Measurements from ENCODE around the gene GOLGA6L10.
"Not testable (repeated sequence)": the region's sequence is repeated elsewhere in the genome, so short reads cannot be mapped to it uniquely, and the experiment has no call there.

Gene GOLGA6L10

DNA sequence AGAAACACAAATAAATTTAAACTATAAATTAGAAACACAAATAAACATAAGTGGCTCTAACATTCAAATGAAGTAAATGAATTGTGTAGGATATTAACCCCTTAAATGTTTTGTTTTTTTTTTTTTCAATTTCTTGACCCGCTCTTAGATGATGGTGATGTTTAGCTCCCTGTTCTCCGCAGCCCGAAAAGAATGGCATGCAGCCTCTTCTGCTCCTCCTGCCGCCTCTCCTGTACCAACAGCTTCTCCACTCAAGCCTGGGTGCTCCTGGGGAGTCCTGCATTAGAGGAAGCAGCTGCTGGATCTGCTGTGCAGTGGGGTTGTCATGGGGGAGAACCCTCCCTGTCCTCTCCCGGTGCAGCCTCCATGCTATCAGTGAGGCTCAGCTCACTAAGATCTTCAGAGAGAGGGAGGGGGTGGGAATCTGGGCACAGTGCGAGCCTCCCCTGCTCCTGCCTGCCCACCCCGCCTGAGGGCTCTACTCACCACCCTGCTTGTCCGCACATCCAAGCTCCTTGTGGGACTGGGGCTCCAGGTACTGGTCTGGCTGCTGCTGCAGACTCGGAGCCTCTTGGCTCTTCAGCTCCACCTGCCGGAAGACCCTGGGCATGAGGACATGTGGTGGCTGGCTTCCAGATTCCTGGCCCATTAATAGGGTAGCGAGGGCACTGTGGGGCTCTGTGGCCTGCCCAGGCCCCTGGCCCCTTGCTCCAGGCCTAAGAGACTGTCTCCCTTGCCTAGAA is 6.5 kb downstream of the GOLGA6L10 start:
- WGBS: 66% methylated on average over 7 of the region's 11 CpGs
- not testable (repeated sequence) for H3K9ac ChIP-seq (ENCODE audit: low read depth, low read length); H3K27me3 ChIP-seq (ENCODE audit: insufficient read depth, low read length); H3K27ac ChIP-seq (ENCODE audit: low read depth, low read length); H3K4me3 ChIP-seq (ENCODE audit: low read length); H3K36me3 ChIP-seq (ENCODE audit: insufficient read depth, low read length); H3K9me3 ChIP-seq (ENCODE audit: insufficient read depth, low read depth, low read length); H3K4me1 ChIP-seq (ENCODE audit: insufficient read depth, low read length)

DNA sequence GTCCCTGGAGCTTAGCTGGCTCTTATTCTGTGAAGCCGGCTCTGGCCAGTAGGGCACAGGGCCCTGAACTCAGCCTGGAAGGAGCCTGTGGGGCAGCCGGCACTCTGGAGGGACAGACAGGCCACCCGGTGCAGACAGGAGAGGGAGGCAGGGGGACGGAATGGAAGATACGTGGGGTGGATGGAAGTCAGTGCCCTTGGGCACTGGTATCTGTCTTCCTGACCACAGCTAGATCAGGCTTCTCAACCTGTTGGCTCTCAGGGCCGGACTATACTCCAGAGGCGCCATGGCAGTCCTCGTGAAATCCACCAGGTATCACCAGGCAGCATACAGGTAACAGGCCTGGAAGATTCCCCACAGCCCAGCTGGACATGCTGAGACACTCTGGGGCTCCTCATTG is 10.7 kb downstream of the GOLGA6L10 start:
- not testable (repeated sequence) for H3K9ac ChIP-seq (ENCODE audit: low read depth, low read length); H3K9me3 ChIP-seq (ENCODE audit: insufficient read depth, low read depth, low read length); H3K27me3 ChIP-seq (ENCODE audit: insufficient read depth, low read length); H3K4me1 ChIP-seq (ENCODE audit: insufficient read depth, low read length); H3K27ac ChIP-seq (ENCODE audit: low read depth, low read length); H3K4me3 ChIP-seq (ENCODE audit: low read length); H3K36me3 ChIP-seq (ENCODE audit: insufficient read depth, low read length)
- 91% methylated on average over 8 of the region's 8 CpGs for whole genome bisulfite sequencing

DNA sequence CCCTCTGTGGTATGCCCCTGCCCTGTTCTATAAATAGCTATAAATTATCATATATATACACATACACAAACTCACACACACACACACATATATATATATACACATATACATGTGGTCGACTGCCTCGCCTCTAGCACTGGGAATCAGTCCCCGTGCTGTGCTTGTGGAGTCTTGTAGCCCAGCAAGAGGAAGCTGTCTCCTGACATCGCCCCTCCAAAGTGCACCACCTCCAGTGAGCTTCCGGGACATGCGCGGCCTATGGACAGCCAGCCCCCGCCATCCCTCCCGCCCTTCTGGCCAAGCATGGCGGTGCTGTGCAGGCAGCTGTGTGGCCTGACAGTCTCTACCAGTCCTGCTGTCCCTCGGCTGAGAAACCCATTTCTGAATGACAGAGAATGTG is 11.2 kb downstream of the GOLGA6L10 start:
- not testable (repeated sequence) for H3K27me3 ChIP-seq (ENCODE audit: insufficient read depth, low read length); H3K27ac ChIP-seq (ENCODE audit: low read depth, low read length); H3K9me3 ChIP-seq (ENCODE audit: insufficient read depth, low read depth, low read length); H3K36me3 ChIP-seq (ENCODE audit: insufficient read depth, low read length); H3K4me3 ChIP-seq (ENCODE audit: low read length); H3K9ac ChIP-seq (ENCODE audit: low read depth, low read length); H3K4me1 ChIP-seq (ENCODE audit: insufficient read depth, low read length)
- WGBS: 100% methylated on average over 1 of the region's 11 CpGs

DNA sequence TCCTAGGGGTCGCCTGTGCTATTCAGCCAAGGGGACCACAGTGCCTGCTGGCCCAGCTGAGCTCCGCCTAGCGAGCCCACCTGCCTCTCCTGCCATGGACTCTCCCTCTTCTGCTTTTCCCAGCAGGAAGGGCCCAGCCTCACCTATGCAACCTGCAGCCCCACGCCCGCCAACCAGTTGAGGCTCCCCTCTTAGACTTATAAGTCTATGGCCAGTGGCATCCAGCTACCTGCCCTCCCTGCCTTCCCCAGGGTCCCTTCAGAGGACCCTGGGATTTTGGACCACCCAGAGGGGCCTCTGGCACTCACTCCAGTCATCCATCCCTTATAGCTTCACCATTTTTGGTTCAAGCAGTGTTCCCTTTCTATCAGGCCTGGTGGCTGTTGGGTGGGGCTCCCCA is 12.2 kb downstream of the GOLGA6L10 start:
- not testable (repeated sequence) for H3K36me3 ChIP-seq (ENCODE audit: insufficient read depth, low read length)
- 88% methylated on average over 2 of the region's 5 CpGs for WGBS

DNA sequence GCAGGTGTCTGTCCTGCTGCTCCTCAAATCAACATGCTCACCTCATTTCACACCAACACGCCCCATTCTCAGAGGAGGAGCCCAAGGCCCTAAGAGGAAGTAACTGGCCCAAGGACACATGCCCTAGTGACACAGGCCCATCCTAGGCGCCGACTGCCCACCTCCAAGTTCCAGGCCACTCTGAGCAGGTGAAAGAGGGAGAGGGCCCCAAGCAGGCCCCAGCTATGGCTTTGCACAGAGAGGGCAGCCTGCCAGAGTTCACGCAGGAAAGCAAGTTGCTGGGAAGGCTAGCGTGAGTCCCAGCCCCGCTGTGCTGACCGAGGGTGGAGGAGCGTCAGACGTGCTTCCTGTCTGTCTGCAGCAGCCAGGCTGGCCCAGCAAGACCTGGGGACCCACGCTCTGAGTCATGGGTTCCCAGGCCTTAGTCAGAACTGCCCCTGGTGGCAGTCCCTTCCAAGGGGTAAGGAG is 13.1 kb downstream of the GOLGA6L10 start:
- 78% methylated on average over 9 of the region's 10 CpGs for WGBS
- H3K27ac ChIP-seq (ENCODE audit: low read depth, low read length); H3K4me1 ChIP-seq (ENCODE audit: insufficient read depth, low read length); H3K4me3 ChIP-seq (ENCODE audit: low read length); H3K9ac ChIP-seq (ENCODE audit: low read depth, low read length); H3K9me3 ChIP-seq (ENCODE audit: insufficient read depth, low read depth, low read length); H3K36me3 ChIP-seq (ENCODE audit: insufficient read depth, low read length); H3K27me3 ChIP-seq (ENCODE audit: insufficient read depth, low read length): not testable (repeated sequence)

More for the DNA sequence above, 12.2 kb downstream of the GOLGA6L10 start:
- not testable (repeated sequence) for H3K4me1 ChIP-seq (ENCODE audit: insufficient read depth, low read length); H3K9me3 ChIP-seq (ENCODE audit: insufficient read depth, low read depth, low read length); H3K27me3 ChIP-seq (ENCODE audit: insufficient read depth, low read length); H3K9ac ChIP-seq (ENCODE audit: low read depth, low read length); H3K4me3 ChIP-seq (ENCODE audit: low read length); H3K27ac ChIP-seq (ENCODE audit: low read depth, low read length)

DNA sequence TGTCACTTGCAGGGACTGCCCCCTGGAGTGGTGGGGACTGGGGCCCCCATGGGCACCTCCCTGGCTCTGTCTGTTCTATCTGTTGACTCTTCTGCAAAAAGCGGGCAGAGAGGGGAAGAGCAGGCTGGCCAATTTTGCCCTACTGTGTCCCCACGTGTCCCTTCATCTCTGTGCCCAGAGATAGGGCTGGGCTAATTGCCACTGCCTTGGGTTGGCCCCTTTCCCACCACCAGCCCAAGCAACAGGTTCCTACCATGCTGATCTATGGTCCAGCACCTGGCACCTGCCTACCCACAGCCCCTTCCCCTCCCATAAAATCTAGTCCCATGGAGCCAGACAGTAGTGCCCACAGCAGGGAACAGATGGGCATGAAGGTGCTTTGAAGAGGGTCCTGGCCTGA is 14.3 kb downstream of the GOLGA6L10 start:
- H3K9ac ChIP-seq (ENCODE audit: low read depth, low read length); H3K4me1 ChIP-seq (ENCODE audit: insufficient read depth, low read length); H3K36me3 ChIP-seq (ENCODE audit: insufficient read depth, low read length); H3K9me3 ChIP-seq (ENCODE audit: insufficient read depth, low read depth, low read length); H3K27me3 ChIP-seq (ENCODE audit: insufficient read depth, low read length); H3K27ac ChIP-seq (ENCODE audit: low read depth, low read length); H3K4me3 ChIP-seq (ENCODE audit: low read length): not testable (repeated sequence)
- WGBS: 82% methylated on average over 2 of the region's 2 CpGs

DNA sequence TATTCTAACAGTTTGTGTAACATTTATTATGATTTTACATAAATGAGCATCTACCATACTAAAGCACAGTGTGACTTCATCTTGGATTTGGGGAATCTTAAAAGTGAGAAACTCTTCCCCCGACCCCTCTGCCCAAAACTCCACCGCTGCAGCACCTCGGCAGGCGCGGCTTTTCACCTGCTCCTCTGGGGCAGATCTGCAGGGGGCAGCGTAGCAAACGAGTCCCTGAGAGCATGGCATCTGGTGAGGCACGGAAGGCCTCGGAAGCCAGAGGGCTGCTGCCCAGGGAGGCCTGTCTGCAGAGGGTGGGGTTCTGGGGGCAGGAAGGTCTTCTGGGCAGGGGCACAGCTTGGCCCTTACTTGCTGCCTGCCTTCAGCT is 14.7 kb downstream of the GOLGA6L10 start:
- not testable (repeated sequence) for H3K27ac ChIP-seq (ENCODE audit: low read depth, low read length); H3K4me3 ChIP-seq (ENCODE audit: low read length); H3K4me1 ChIP-seq (ENCODE audit: insufficient read depth, low read length); H3K36me3 ChIP-seq (ENCODE audit: insufficient read depth, low read length); H3K27me3 ChIP-seq (ENCODE audit: insufficient read depth, low read length); H3K9me3 ChIP-seq (ENCODE audit: insufficient read depth, low read depth, low read length); H3K9ac ChIP-seq (ENCODE audit: low read depth, low read length)
- 89% methylated on average over 5 of the region's 9 CpGs for WGBS

DNA sequence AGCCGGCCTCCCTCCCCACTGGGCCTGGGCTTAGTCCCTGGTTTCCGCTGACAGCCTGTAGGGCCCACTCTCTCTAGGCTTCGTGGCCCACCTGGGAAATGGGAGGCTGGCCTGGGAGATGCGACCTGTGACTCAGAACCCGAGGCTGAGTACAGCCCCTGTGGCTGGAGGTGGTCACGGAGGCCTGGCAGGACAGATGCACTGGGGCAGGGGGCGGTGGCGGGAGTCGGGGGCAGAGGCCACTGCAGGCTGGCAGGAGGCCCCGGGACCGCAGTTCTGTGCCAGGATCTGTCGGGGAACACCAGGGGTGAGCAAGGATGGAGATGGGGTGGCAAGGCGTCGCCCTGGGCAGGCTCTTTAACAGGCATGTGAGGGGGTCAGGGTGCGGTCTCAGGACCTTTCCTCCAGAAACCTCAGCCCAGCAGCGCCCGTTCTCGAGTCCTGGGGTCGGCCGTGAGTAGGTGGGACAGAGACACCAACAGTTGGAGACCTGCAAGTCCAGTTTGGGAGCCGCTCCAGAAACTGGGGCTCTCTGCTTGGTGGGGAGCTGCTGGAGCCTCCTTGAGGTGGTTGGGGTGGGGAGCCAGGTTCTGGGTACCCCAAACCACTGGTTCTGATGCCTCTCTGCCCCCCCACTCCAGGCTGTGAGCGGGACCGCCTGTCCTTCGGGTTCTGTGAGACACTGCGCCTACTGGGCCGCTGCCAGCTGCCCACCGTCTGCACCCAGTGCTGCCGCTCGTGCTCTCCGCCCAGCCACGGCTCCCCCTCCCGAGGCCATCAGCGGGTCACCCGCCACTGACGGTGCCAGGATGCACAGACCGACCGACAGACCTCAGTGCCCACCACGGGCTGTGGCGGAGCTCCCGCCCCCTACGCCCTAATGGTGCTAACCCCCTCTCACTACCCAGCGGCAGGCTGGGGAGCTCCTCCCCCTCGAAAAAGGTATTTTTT is 15.4 kb downstream of the GOLGA6L10 start:
- not testable (repeated sequence) for H3K27ac ChIP-seq (ENCODE audit: low read depth, low read length); H3K4me3 ChIP-seq (ENCODE audit: low read length); H3K27me3 ChIP-seq (ENCODE audit: insufficient read depth, low read length); H3K9ac ChIP-seq (ENCODE audit: low read depth, low read length); H3K4me1 ChIP-seq (ENCODE audit: insufficient read depth, low read length); H3K36me3 ChIP-seq (ENCODE audit: insufficient read depth, low read length); H3K9me3 ChIP-seq (ENCODE audit: insufficient read depth, low read depth, low read length)
- WGBS: 89% methylated on average over 31 of the region's 43 CpGs

DNA sequence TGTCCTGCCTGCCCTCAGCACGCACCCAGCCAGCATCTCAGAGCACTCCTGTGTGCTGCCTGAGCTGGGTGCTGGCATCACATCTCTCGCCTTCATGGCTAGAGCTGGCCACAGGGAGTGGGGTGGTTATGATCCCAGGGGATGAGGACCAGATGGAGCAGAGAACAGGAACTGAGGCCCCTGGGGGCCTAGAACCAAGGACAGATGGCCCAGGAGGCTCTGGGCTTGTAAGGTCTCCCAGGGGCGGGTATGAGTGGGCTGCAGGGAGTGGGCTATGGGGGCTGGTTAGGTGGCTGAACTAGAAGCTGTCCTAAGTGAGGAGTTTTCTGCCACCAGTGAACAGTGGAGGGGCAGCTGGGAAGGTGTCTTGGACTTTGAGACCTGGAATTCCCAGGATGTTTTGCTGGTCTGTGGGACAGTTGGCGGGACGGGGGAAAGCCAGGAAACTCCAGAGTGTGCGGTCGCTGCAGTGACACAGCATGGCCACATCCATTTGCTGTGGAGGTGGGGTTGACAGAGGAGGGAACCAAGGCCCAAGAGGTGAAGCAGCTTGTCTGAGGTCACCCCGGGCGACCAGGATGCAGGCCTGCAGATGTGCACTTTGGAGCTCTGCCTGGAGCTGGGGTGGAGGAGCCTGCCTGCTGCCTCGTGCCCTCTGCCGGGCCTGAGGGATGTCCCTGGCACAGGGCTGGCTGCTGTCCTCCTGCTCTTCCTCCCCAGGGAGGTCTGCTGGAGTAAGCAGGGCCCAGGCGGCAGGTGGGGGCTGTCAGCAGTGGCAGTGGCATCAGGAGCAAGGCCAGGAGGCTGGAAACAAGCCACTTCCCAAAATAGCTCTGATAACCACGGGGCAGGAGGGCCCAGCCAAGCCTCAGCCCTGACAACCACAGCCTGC is 16.3 kb downstream of the GOLGA6L10 start:
- not testable (repeated sequence) for H3K27ac ChIP-seq (ENCODE audit: low read depth, low read length); H3K4me1 ChIP-seq (ENCODE audit: insufficient read depth, low read length); H3K4me3 ChIP-seq (ENCODE audit: low read length); H3K9me3 ChIP-seq (ENCODE audit: insufficient read depth, low read depth, low read length); H3K36me3 ChIP-seq (ENCODE audit: insufficient read depth, low read length); H3K9ac ChIP-seq (ENCODE audit: low read depth, low read length); H3K27me3 ChIP-seq (ENCODE audit: insufficient read depth, low read length)
- WGBS: 89% methylated on average over 11 of the region's 13 CpGs

DNA sequence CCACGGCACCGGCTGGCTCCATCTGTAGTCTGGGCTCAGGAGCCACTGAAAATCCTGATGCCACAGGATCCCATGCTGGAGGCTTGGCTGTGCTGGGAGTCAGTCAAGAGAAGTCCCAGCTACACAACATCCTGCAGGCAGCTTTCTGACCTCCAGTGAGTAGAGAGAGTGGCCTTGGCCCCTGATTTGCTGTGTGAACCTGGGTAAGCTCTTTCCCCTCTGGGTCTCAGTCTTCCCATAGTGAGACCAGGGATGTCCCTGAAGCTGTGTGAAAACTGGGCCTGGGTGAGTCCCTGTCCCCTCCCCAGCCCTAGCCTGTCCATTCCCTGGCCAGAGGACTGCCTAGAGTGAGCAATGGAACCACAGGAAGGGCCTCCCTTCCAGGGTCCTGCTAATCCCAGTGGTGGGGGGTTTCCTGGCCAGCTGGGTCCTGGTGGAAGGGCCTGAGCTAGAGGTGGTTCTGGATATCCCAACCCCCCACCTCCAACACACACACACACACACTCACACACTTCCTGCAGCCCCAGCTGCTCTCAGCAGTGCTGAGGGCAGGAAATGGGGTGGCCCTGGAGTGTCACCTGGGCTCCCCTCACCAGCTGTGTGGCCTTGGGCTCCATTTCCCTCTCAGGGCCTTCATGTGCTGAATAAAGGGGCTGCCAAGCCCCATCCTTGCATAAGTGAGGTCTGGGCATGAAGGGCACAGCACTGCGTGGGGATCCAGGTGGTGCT is 17.5 kb downstream of the GOLGA6L10 start:
- not testable (repeated sequence) for H3K9me3 ChIP-seq (ENCODE audit: insufficient read depth, low read depth, low read length); H3K4me1 ChIP-seq (ENCODE audit: insufficient read depth, low read length); H3K27me3 ChIP-seq (ENCODE audit: insufficient read depth, low read length); H3K4me3 ChIP-seq (ENCODE audit: low read length); H3K9ac ChIP-seq (ENCODE audit: low read depth, low read length); H3K36me3 ChIP-seq (ENCODE audit: insufficient read depth, low read length); H3K27ac ChIP-seq (ENCODE audit: low read depth, low read length)
- 100% methylated on average over 1 of the region's 3 CpGs for WGBS

Data from HUES64 (cell line).